Stimulated activated CD8-positive, alpha-beta memory T cell treated with anti-CD3 and anti-CD28 coated beads, Interleukin-15, amount 100 ng/mL, for 1 hour (primary cell): ENCODE results near the gene AKIRIN2.

ENCODE experiments used
- DNase-seq: peaks from one replicate; pipeline ENCODE4 v3.0.0-alpha.2; 2020; ENCODE audit warnings: low read depth

AKIRIN2 gene

GRCh38 chr6:87654875-87655454 lies 47.1 kb downstream of the AKIRIN2 start:
- no peak for DNase-seq

GRCh38 chr6:87654122-87654521 lies 47.9 kb downstream of the AKIRIN2 start:
- DNase-seq, result no peak

- DNase-seq, result no peak
Measured at GRCh38 chr6:87653074-87653962, 48.7 kb downstream of the AKIRIN2 start.

GRCh38 chr6:87645080-87645479 lies 57.0 kb downstream of the AKIRIN2 start:
- no peak for DNase-seq

GRCh38 chr6:87641065-87641692 lies 60.9 kb downstream of the AKIRIN2 start:
- no peak for DNase-seq

- DNase-seq, result no peak
Measured at GRCh38 chr6:87639373-87639772, 62.7 kb downstream of the AKIRIN2 start.

GRCh38 chr6:87637106-87637505 lies 64.9 kb downstream of the AKIRIN2 start:
- no peak for DNase-seq

- DNase-seq, result no peak
Measured at GRCh38 chr6:87636315-87636714, 65.7 kb downstream of the AKIRIN2 start.

- DNase-seq, result no peak
Measured at GRCh38 chr6:87633851-87634250, 68.2 kb downstream of the AKIRIN2 start.

GRCh38 chr6:87630746-87631145 lies 71.3 kb downstream of the AKIRIN2 start:
- DNase-seq, result no peak

GRCh38 chr6:87628881-87629280 lies 73.2 kb downstream of the AKIRIN2 start:
- DNase-seq, result no peak

GRCh38 chr6:87628424-87628823 lies 73.6 kb downstream of the AKIRIN2 start:
- DNase-seq, result no peak
